ENCODE results near the gene FGD1. TPM values are rescaled to one million over a fixed set of nuclear protein-coding genes. Genes with fewer than 3 reads are reported as not detected.
"Not testable (repeated sequence)": the region's sequence is repeated elsewhere in the genome, so short reads cannot be mapped to it uniquely, and the experiment has no call there.

The FGD1 gene
- 19.2 and 20.2 TPM in 2 replicates for total RNA-seq (2021)
- long read RNA-seq, full-length matches to known transcripts = 9 of 24 reads
- long read RNA-seq, partial matches to known transcripts = 11 of 24 reads
- long read RNA-seq, other reads (novel, unspliced or antisense) = 4 of 24 reads

- no peak within 1 kb of the TSS for H2BK20ac ChIP-seq (ENCODE audit: low read depth, low read length, poor library complexity, severe bottlenecking)
- no peaks in the 10 kb centered on the region for H3K9me3 ChIP-seq (ENCODE audit: control insufficient read depth, low read depth, low read length)
- no peak within 1 kb of the TSS for H4K5ac ChIP-seq (ENCODE audit: insufficient read length, low read depth, low read length)
- peaks cover 4% of the 10 kb centered on the region; the same call in 1 of the 2 replicates for H3K79me2 ChIP-seq (ENCODE audit: insufficient read depth, low read length)
- Mint-ChIP-seq H3K4me3 (peak within 1 kb of the TSS; percentile 82 to 89), H3K27ac (peak within 1 kb of the TSS in 1 of 3 experiments; percentile 93; a peak in 3 of 7 replicates), H3K9me3 (peaks cover 67 to 71% of the 10 kb centered on the region in 2 experiments), H3K36me3 (ENCODE audit: insufficient read depth in 1 of 3, low read depth in 3 of 3) (peaks cover 9 to 18% (median 13%) of the 10 kb centered on the region in 3 experiments), H3K4me1 (peaks cover 24 to 38% of the 10 kb centered on the region in 2 experiments), H3K27me3 (ENCODE audit: low read depth) (peaks cover 4% of the 10 kb centered on the region)
- H2BK12ac ChIP-seq (ENCODE audit: insufficient read length, low read depth, low read length) = no peak within 1 kb of the TSS
- peak within 1 kb of the TSS; percentile 6 for H3K9ac ChIP-seq (ENCODE audit: extremely low read depth, insufficient read length, low read length)
- no peak within 1 kb of the TSS for H2BK5ac ChIP-seq (ENCODE audit: insufficient read length, low read length)
- no peaks in the 10 kb centered on the region for H4K20me1 ChIP-seq (ENCODE audit: control insufficient read depth, insufficient read depth, insufficient read length)
- no peak within 1 kb of the TSS for H2BK15ac ChIP-seq (ENCODE audit: low read depth, low read length)
- no peak within 1 kb of the TSS for H3K18ac ChIP-seq (ENCODE audit: insufficient read length, low read depth, low read length)
- no peaks in the 10 kb centered on the region for H3K23me2 ChIP-seq (ENCODE audit: insufficient read length, low read depth, low read length, poor library complexity, severe bottlenecking)
- no peak within 1 kb of the TSS for H3K27ac ChIP-seq (ENCODE audit: insufficient read length, low read depth, low read length)
- H4K91ac ChIP-seq (ENCODE audit: insufficient read length, low read depth, low read length) = no peak within 1 kb of the TSS
- no peaks in the 10 kb centered on the region for H3K27me3 ChIP-seq (ENCODE audit: insufficient read depth, low read length)
- no peak for TF ChIP-seq CTCF (conservative IDR thresholded peaks at IDR 0.05)
- peaks cover 1% of the 10 kb centered on the region for H3K4me1 ChIP-seq (ENCODE audit: insufficient read depth, low read length)
- no CpG with 5 or more reads among the region's 51 CpGs for WGBS (ENCODE audit: extremely low coverage, insufficient read length, low lambda C conversion rate)
- no peak within 1 kb of the TSS for H3T11ph ChIP-seq (ENCODE audit: low read length)
- no peak within 1 kb of the TSS for H3K14ac ChIP-seq (ENCODE audit: insufficient read depth, low read length)
- peak; percentile 73 for DNase-seq
- H3K56ac ChIP-seq (ENCODE audit: insufficient read length, low read depth, low read length) = no peak within 1 kb of the TSS
- peaks cover under 1% of the 10 kb centered on the region for H3K79me1 ChIP-seq (ENCODE audit: insufficient read depth, low read depth, low read length, poor library complexity, severe bottlenecking)
- no peak within 1 kb of the TSS for H2AK5ac ChIP-seq (ENCODE audit: insufficient read length, low read length)
- no peak within 1 kb of the TSS for H2AFZ ChIP-seq (ENCODE audit: low read length)
- H2BK120ac ChIP-seq (ENCODE audit: low read depth, low read length, poor library complexity, severe bottlenecking) = no peak within 1 kb of the TSS
- no peak within 1 kb of the TSS for H4K8ac ChIP-seq (replicated peaks; ENCODE audit: insufficient read length, low read depth, low read length)
- H3K23ac ChIP-seq (ENCODE audit: insufficient read length, low read depth, low read length) = no peak within 1 kb of the TSS
- H3K4me2 ChIP-seq (ENCODE audit: insufficient read depth, insufficient read length, low read length) = peak within 1 kb of the TSS; percentile 53
- no peak within 1 kb of the TSS for H3K4ac ChIP-seq (ENCODE audit: low read depth, low read length)
These were observed at the start of gene FGD1 for GRCh38 chrX:54495814-54496516. Gene FGD1, minus strand, starts transcription at chrX:54496234. Its CDS starts 802 bp downstream, at chrX:54495432.

GRCh38 chrX:54542239-54542638 lies 46.2 kb upstream of the FGD1 start:
- H4K5ac ChIP-seq (ENCODE audit: insufficient read length, low read depth, low read length); H3K79me2 ChIP-seq (ENCODE audit: insufficient read depth, low read length); H3K4me1 Mint-ChIP-seq; H3K27me3 Mint-ChIP-seq (ENCODE audit: low read depth); H4K20me1 ChIP-seq (ENCODE audit: control insufficient read depth, insufficient read depth, insufficient read length); H3K4ac ChIP-seq (ENCODE audit: low read depth, low read length); H3K4me2 ChIP-seq (ENCODE audit: insufficient read depth, insufficient read length, low read length); H2AFZ ChIP-seq (ENCODE audit: low read length); H3K9ac ChIP-seq (ENCODE audit: extremely low read depth, insufficient read length, low read length); H3K79me1 ChIP-seq (ENCODE audit: insufficient read depth, low read depth, low read length, poor library complexity, severe bottlenecking); H3K4me3 Mint-ChIP-seq; H3K4me1 ChIP-seq (ENCODE audit: insufficient read depth, low read length); H4K91ac ChIP-seq (ENCODE audit: insufficient read length, low read depth, low read length); H2BK12ac ChIP-seq (ENCODE audit: insufficient read length, low read depth, low read length); H3K18ac ChIP-seq (ENCODE audit: insufficient read length, low read depth, low read length); H2BK20ac ChIP-seq (ENCODE audit: low read depth, low read length, poor library complexity, severe bottlenecking); H3K56ac ChIP-seq (ENCODE audit: insufficient read length, low read depth, low read length); H2BK120ac ChIP-seq (ENCODE audit: low read depth, low read length, poor library complexity, severe bottlenecking); H3K23ac ChIP-seq (ENCODE audit: insufficient read length, low read depth, low read length); H3K27ac ChIP-seq (ENCODE audit: insufficient read length, low read depth, low read length); H4K8ac ChIP-seq (replicated peaks; ENCODE audit: insufficient read length, low read depth, low read length); DNase-seq; H3K27ac Mint-ChIP-seq; H2AK5ac ChIP-seq (ENCODE audit: insufficient read length, low read length); H2BK5ac ChIP-seq (ENCODE audit: insufficient read length, low read length); H3K23me2 ChIP-seq (ENCODE audit: insufficient read length, low read depth, low read length, poor library complexity, severe bottlenecking); H3T11ph ChIP-seq (ENCODE audit: low read length); H2BK15ac ChIP-seq (ENCODE audit: low read depth, low read length); H3K14ac ChIP-seq (ENCODE audit: insufficient read depth, low read length); H3K27me3 ChIP-seq (ENCODE audit: insufficient read depth, low read length): not testable (repeated sequence)
- Mint-ChIP-seq H3K36me3 (ENCODE audit: insufficient read depth in 1 of 3, low read depth in 3 of 3) (peaks cover 44 to 80% (median 61%) of the 10 kb centered on the region in 3 experiments; a peak in 6 of 7 replicates), H3K9me3 (peaks cover 59 to 61% of the 10 kb centered on the region in 2 experiments)
- WGBS (ENCODE audit: extremely low coverage, insufficient read length, low lambda C conversion rate) = no CpG with 5 or more reads among the region's 4 CpGs
- peaks cover 27% of the 10 kb centered on the region for H3K9me3 ChIP-seq (ENCODE audit: control insufficient read depth, low read depth, low read length)
